Esophagus squamous epithelium (tissue), 5 donors: Measurements from ENCODE around the gene RNF207. TPM values are rescaled to one million over a fixed set of nuclear protein-coding genes. Genes with fewer than 3 reads are reported as not detected.

Experiments used
- DNase-seq: peaks from one replicate; lab custom pipeline; 2025; lab: John Stamatoyannopoulos, UW
- H3K27ac ChIP-seq, 4 donors: fragments of 200-600 bp; sonication (generic); one replicate each; pipeline ENCODE4 v1.5.1; 2016 to 2019; ENCODE audit warnings: mild to moderate bottlenecking in 1 of 4
- H3K27me3 ChIP-seq, 4 donors: fragments of 200-600 bp; sonication (generic); 1 replicate in 3 of 4; 2 replicates in 1 of 4; pipeline versions ENCODE4 v1.5.1 to v1.6.0; 2017 to 2021; ENCODE audit warnings: antibody characterized with exemption in 1 of 4
- H3K36me3 ChIP-seq, 3 donors: fragments of 200-600 bp; sonication (generic); one replicate each; pipeline ENCODE4 v1.5.1; 2016 to 2019
- H3K4me1 ChIP-seq, 3 donors: fragments of 200-600 bp; sonication (generic); one replicate each; pipeline ENCODE4 v1.5.1; 2017 to 2019
- H3K4me3 ChIP-seq, 4 donors: fragments of 200-600 bp; sonication (generic); 1 replicate in 3 of 4; 2 replicates in 1 of 4; pipeline ENCODE4 v1.5.1; 2016 to 2019; ENCODE audit warnings: mild to moderate bottlenecking in 2 of 4, moderate library complexity in 1 of 4
- H3K9me3 ChIP-seq, 3 donors: fragments of 200-600 bp; sonication (generic); one replicate each; pipeline ENCODE4 v1.5.1; 2016 to 2019
- POLR2A ChIP-seq, 4 donors: fragments of 450-650 bp; IDR thresholded peaks; one replicate each; pipeline ENCODE4 v1.6.1; 2017; ENCODE audit warnings: antibody characterized with exemption in 4 of 4, mild to moderate bottlenecking in 4 of 4, moderate library complexity in 3 of 4
- WGBS, 2 donors: methylation state at CpG; one replicate each; pipeline ENCODE4 v1.1.5; 2018; 5-methylcytosine and 5-hydroxymethylcytosine counted together
- intact Hi-C: fragments of 100-400 bp; cut with DNase I; formaldehyde crosslinking; loops from one replicate; pipeline ENCODE4 v1.15.0; 2022
- total RNA-seq, 4 donors: library from RNA; depleted of rRNA; stranded (reverse); fragments of >200 nt; gene quantifications; one replicate each; pipeline ENCODE4 v1.1.0, GENCODE V29; 2016
- TF ChIP-seq, protein P1 (sequence below), 6 experiments: fragments of 450-650 bp in 4 of 6; fragments of 200-600 bp in 2 of 6; sonication (generic) in 2 of 6; IDR thresholded peaks; one replicate each; pipeline ENCODE4 v1.5.1; 2016 to 2019; ENCODE audit warnings: antibody characterized with exemption in 6 of 6, mild to moderate bottlenecking in 4 of 6, moderate library complexity in 4 of 6
- donor health status: DM: yes; HTN: yes; CAD: no.

RNF207 gene
- total RNA-seq, 4 donors from 2014 or later = 6.6 to 43.3 (median 23.3) TPM

DNA sequence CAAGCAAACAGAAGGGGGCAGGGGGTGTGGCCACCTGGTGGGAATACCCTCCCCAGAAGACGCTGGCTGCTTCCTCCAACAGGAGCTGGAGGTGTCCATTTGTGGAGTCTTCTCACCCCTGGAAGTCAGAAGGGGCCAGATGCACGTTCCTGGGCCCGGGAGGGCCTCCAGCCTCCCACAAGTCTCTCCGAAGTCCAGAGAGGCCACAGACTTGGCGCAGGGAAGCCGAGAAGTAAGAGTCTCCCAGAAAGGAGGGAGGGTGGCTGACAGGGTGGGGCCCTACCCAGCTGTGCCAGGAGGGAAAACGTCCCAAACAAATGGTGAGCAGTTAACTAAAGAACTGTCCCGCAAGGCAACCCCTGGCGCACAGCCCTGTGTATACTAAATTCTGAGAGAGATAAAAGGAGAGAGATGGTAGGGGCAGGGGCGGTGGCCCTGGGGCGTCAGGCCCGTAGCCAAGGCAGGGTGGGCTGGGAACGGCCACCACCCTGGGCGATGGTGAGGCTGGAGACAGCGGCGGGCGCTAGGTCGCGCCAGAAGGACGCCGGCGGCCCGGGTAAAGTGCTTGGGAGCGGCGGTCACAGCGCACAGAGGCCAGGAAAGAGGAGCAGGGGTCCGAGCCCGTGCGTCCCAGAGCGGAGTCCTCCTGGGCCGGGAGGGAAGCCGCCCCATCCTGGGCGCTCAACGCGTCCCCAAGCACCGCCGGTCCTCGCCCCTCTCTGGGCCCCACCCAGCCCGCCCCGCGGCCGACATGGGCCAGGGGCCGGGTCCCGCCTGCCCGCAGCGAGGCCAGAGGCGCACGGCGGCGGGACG, 27.0 kb upstream of the RNF207 start:
- Histone ChIP-seq H3K4me3 (peak overlapping the region in 2 of 4 donors; percentile 42 to 61), H3K36me3 (no peaks in the 10 kb centered on the region), H3K27ac (no peak overlapping the region), H3K9me3 (no peaks in the 10 kb centered on the region), H3K27me3 (peaks cover 3 to 78% (median 14%) of the 10 kb centered on the region in 4 donors), H3K4me1 (peaks cover 14 to 37% (median 31%) of the 10 kb centered on the region in 3 donors)
- WGBS, 2 donors = 7 to 16% methylated on average over 3 to 21 of the region's 51 CpGs
- TF ChIP-seq, protein P1, sequence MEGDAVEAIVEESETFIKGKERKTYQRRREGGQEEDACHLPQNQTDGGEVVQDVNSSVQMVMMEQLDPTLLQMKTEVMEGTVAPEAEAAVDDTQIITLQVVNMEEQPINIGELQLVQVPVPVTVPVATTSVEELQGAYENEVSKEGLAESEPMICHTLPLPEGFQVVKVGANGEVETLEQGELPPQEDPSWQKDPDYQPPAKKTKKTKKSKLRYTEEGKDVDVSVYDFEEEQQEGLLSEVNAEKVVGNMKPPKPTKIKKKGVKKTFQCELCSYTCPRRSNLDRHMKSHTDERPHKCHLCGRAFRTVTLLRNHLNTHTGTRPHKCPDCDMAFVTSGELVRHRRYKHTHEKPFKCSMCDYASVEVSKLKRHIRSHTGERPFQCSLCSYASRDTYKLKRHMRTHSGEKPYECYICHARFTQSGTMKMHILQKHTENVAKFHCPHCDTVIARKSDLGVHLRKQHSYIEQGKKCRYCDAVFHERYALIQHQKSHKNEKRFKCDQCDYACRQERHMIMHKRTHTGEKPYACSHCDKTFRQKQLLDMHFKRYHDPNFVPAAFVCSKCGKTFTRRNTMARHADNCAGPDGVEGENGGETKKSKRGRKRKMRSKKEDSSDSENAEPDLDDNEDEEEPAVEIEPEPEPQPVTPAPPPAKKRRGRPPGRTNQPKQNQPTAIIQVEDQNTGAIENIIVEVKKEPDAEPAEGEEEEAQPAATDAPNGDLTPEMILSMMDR (IDR thresholded peaks at IDR 0.05) = no peak
- no peak for TF ChIP-seq POLR2A (IDR thresholded peaks at IDR 0.05)
- no peak for DNase-seq
- intact Hi-C loops = no loop called here

DNA sequence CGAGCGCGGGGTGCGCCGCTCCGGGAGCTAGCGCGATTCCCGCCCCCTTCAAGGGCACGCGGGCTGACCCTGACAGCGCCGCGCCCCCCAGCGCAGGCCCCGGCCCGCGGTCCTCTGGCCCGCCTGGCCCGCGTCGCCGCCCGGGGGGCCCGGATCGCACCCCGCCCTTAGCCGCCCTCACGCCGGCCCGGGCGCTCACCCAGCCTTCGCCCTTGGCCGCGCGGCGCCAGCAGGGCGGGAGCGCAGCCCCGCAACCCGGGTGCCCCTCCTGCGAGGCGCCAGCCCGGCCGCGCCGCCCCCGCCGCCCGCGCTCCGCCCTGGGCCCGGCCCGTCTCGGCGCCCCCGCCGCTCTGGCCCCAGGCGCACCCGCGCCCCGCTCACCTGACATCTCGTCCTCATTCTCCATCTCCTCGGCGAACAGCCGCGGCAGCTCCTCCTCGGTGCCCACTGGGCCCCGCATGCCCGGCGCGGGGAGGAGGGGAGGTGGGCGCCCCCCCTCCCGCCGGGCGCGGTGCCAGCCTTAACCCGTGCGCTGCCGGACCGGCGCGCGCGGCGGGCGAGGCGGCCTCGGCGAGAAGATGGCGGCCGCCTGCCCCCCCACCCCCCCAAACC, 26.2 kb upstream of the RNF207 start:
- Histone ChIP-seq H3K4me1 (peaks cover 14 to 37% (median 31%) of the 10 kb centered on the region in 3 donors), H3K9me3 (no peaks in the 10 kb centered on the region), H3K36me3 (peaks cover 0 to 4% (median 0%) of the 10 kb centered on the region in 3 donors), H3K27ac (no peak overlapping the region), H3K27me3 (peaks cover 3 to 74% (median 14%) of the 10 kb centered on the region in 4 donors), H3K4me3 (peak overlapping the region in 2 of 4 donors; percentile 42 to 61)
- TF ChIP-seq, protein P1 (IDR thresholded peaks at IDR 0.05) = no peak
- TF ChIP-seq POLR2A (IDR thresholded peaks at IDR 0.05) = no peak
- no peak for DNase-seq
- WGBS, 2 donors = no CpG with 5 or more reads among the region's 92 CpGs
- intact Hi-C loops = no loop called here

DNA sequence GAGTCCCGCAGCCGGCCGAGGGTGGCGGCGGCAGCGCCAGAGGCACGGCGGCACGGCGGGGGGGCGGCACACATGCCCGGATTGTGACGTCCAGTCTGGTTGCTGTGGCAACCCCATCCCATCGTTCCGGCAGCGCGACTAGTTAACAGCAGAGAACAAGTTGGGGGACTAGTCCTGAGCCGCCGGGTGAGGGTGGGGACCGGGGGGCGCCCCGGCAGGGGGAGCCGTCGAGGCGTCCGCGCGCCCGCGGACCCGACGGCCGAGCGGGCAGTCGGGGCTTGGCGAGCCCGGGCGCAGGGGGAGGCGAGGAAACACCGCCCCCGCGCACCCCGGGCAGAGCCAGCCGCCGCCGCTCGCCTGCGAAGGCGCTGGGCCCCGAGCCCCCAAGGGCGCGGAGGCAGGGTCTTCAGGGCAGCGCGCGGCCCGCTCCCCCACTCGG, 25.6 kb upstream of the RNF207 start, which contains the start of gene CHD5:
Gene CHD5 (minus strand): TSS at position 54 of the 439 bp plus-strand sequence. CDS start 298 bp downstream, outside the sequence.
- H3K4me3 ChIP-seq = peak within 1 kb of the TSS in 2 of 4 donors; percentile 42 to 61

DNA sequence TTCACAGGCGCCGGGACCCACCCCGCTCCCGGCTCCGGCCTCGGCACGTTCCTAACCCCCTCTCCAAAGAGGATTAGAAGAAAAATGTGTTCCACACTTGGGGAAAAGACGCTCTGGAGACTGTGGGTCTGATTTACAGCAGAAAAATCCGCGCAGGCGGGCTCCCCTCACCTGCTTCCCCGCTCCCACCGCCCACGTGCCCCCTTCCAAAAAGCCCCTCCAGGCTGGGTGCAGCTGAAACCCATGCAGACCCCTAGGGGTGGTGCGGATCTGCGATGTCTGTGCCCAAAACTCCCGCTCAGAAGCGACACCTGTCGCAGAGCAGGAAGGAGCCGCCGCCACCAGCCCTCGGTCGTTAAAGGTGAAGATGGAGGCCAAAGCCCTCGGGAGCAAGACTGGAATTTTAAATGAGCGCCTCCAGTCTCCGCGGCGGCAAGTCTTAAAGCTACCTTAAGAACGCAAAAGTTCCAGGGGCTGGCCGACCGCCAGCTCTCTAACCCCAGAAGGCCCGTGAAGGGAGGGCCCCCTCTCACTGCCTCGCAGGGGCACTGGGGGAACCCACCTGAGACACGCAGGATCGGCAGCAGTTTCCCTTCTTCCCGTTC, 25.1 kb upstream of the RNF207 start:
- 3 to 6% methylated on average over 15 to 16 of the region's 36 CpGs for WGBS, 2 donors
- peaks cover 14 to 42% (median 31%) of the 10 kb centered on the region in 3 donors for H3K4me1 ChIP-seq
- DNase-seq = no peak
- peaks cover 3 to 65% (median 14%) of the 10 kb centered on the region in 4 donors for H3K27me3 ChIP-seq
- peak overlapping the region in 1 of 4 donors; percentile 9 for H3K27ac ChIP-seq
- peak overlapping the region in 2 of 4 donors; percentile 42 to 61 for H3K4me3 ChIP-seq
- TF ChIP-seq, protein P1 (IDR thresholded peaks at IDR 0.05) = no peak
- TF ChIP-seq POLR2A (IDR thresholded peaks at IDR 0.05) = no peak
- intact Hi-C loops = no loop called here
- H3K36me3 ChIP-seq = peaks cover 0 to 12% (median 0%) of the 10 kb centered on the region in 3 donors
- no peaks in the 10 kb centered on the region for H3K9me3 ChIP-seq

More for the DNA sequence above, 25.6 kb upstream of the RNF207 start, which contains the start of gene CHD5:
- no peak for DNase-seq
- peaks cover 3 to 70% (median 14%) of the 10 kb centered on the region in 4 donors for H3K27me3 ChIP-seq
- H3K36me3 ChIP-seq = peaks cover 0 to 7% (median 0%) of the 10 kb centered on the region in 3 donors
- WGBS, 2 donors = 0% methylated on average over 1 of the region's 57 CpGs; no CpG with 5 or more reads in 1 of the 2 donors
- H3K4me1 ChIP-seq = peaks cover 14 to 37% (median 31%) of the 10 kb centered on the region in 3 donors
- H3K9me3 ChIP-seq = no peaks in the 10 kb centered on the region
- TF ChIP-seq POLR2A (IDR thresholded peaks at IDR 0.05) = no peak
- TF ChIP-seq, protein P1 (IDR thresholded peaks at IDR 0.05) = no peak
- H3K27ac ChIP-seq = peak within 1 kb of the TSS in 1 of 4 donors; percentile 9
- intact Hi-C loops = no loop called here
